HG03025 (cell line): Measurements from ENCODE around the gene WHRN.
A peak's percentile ranks its signal among the peaks of the same experiment; 100 is the strongest.

Experiments used
- ATAC-seq: cut with Tn5 transposase; IDR thresholded peaks from one replicate; pipeline ENCODE4 v1.9.1; 2021; ENCODE audit warnings: mild to moderate bottlenecking, moderate library complexity; ENCODE audit not compliant: unreplicated experiment, low FRiP score

Gene WHRN

GRCh38 chr9:114405294-114406034 lies 99.8 kb downstream of the WHRN start:
- peak; percentile 57 for ATAC-seq

GRCh38 chr9:114404531-114404930 lies 100.7 kb downstream of the WHRN start:
- ATAC-seq = no peak

GRCh38 chr9:114403153-114403756 lies 102.0 kb downstream of the WHRN start:
- ATAC-seq = no peak

- no peak for ATAC-seq
Observed at GRCh38 chr9:114401344-114401743, 103.9 kb downstream of the WHRN start.

GRCh38 chr9:114400772-114401171 lies 104.5 kb downstream of the WHRN start:
- no peak for ATAC-seq

GRCh38 chr9:114400219-114400618 lies 105.1 kb downstream of the WHRN start:
- no peak for ATAC-seq

- no peak for ATAC-seq
Observed at GRCh38 chr9:114399381-114399780, 105.9 kb downstream of the WHRN start.

GRCh38 chr9:114397848-114398605 lies 107.2 kb downstream of the WHRN start:
- peak; percentile 77 for ATAC-seq

- ATAC-seq = no peak
Observed at GRCh38 chr9:114397219-114397847, 107.9 kb downstream of the WHRN start.

- ATAC-seq = no peak
Observed at GRCh38 chr9:114396558-114397218, 108.6 kb downstream of the WHRN start.

- ATAC-seq = no peak
Observed at GRCh38 chr9:114395768-114396167, 109.5 kb downstream of the WHRN start.

GRCh38 chr9:114395334-114395617 lies 110.0 kb downstream of the WHRN start:
- ATAC-seq = no peak

GRCh38 chr9:114394523-114395333 lies 110.5 kb downstream of the WHRN start:
- no peak for ATAC-seq

- no peak for ATAC-seq
Observed at GRCh38 chr9:114392749-114393112, 112.5 kb downstream of the WHRN start.

- no peak for ATAC-seq
Observed at GRCh38 chr9:114390952-114391351, 114.3 kb downstream of the WHRN start.

GRCh38 chr9:114389612-114390368 lies 115.5 kb downstream of the WHRN start:
- no peak for ATAC-seq

- ATAC-seq = no peak
Observed at GRCh38 chr9:114388764-114389375, 116.4 kb downstream of the WHRN start.

GRCh38 chr9:114388357-114388682 lies 117.0 kb downstream of the WHRN start:
- no peak for ATAC-seq
